Osteoblast (primary cell): ENCODE measurements around the gene DTNB. TPM values are rescaled to one million over a fixed set of nuclear protein-coding genes. Genes with fewer than 3 reads are reported as not detected.
A peak's percentile ranks its signal among the peaks of the same experiment; 100 is the strongest.

Experiments used
- DNase-seq: peaks from one replicate; pipeline ENCODE4 v3.0.0; 2011; ENCODE audit warnings: low spot score, mixed read lengths; ENCODE audit not compliant: insufficient read length; ENCODE audit errors: missing footprints
- H2AFZ ChIP-seq: 2 replicates; pipeline ENCODE4 v1.6.0; 2011; ENCODE audit warnings: mild to moderate bottlenecking, low read length
- H3K27ac ChIP-seq: 2 replicates; pipeline ENCODE4 v1.5.1; 2011; ENCODE audit warnings: mild to moderate bottlenecking, low read depth, low read length, moderate library complexity
- H3K27me3 ChIP-seq: 2 replicates; pipeline ENCODE4 v1.6.0; 2012; ENCODE audit warnings: mild to moderate bottlenecking, control low read depth, inconsistent platforms, low read length, moderate library complexity; ENCODE audit not compliant: insufficient read depth
- H3K36me3 ChIP-seq: 2 replicates; pipeline ENCODE4 v1.5.1; 2011; ENCODE audit warnings: mild to moderate bottlenecking, low read length, control low read depth, moderate library complexity; ENCODE audit not compliant: insufficient read depth
- H3K4me1 ChIP-seq: 2 replicates; pipeline ENCODE4 v1.5.1; 2011; ENCODE audit warnings: mild to moderate bottlenecking, low read length, control low read depth, moderate library complexity; ENCODE audit not compliant: insufficient read depth
- H3K4me2 ChIP-seq: 2 replicates; pipeline ENCODE4 v1.6.0; 2011; ENCODE audit warnings: mild to moderate bottlenecking, low read length; ENCODE audit not compliant: insufficient read depth
- H3K4me3 ChIP-seq: fragments of 200-600 bp; sonication (generic); 3 replicates; pipeline ENCODE4 v1.5.1; 2012; ENCODE audit warnings: mild to moderate bottlenecking, low read length, inconsistent platforms; ENCODE audit not compliant: insufficient read depth
- H3K79me2 ChIP-seq: 2 replicates; pipeline ENCODE4 v1.6.0; 2012; ENCODE audit warnings: mild to moderate bottlenecking, low read length, control low read depth, inconsistent platforms; ENCODE audit not compliant: insufficient read depth
- H3K9me3 ChIP-seq: 2 replicates; pipeline ENCODE4 v1.5.1; 2011; ENCODE audit warnings: low read depth, low read length, control low read depth
- H4K20me1 ChIP-seq: 2 replicates; pipeline ENCODE4 v1.6.0; 2012; ENCODE audit warnings: mild to moderate bottlenecking, low read length, control low read depth; ENCODE audit not compliant: insufficient read depth
- CTCF ChIP-seq: IDR thresholded peaks from 2 replicates; pipeline ENCODE4 v1.5.1; 2011; ENCODE audit warnings: mild to moderate bottlenecking, low read depth, low read length, moderate library complexity; ENCODE audit errors: extremely low read depth
- total RNA-seq: library from RNA; depleted of rRNA; stranded (reverse); fragments of >200 nt; gene quantifications from 2 replicates; pipeline ENCODE4 v1.2.3, GENCODE V29; 2012

The DTNB gene
- total RNA-seq, 1 donor: 9.8 TPM

GRCh38 chr2:25588576-25588975 lies 84.8 kb downstream of the DTNB start:
- Histone ChIP-seq H2AFZ (no peak overlapping the region), H3K27ac (no peak overlapping the region), H3K9me3 (no peaks in the 10 kb centered on the region), H3K4me2 (no peak overlapping the region), H3K27me3 (no peaks in the 10 kb centered on the region), H3K4me3 (no peak overlapping the region), H4K20me1 (no peaks in the 10 kb centered on the region), H3K79me2 (no peaks in the 10 kb centered on the region), H3K4me1 (peaks cover 13% of the 10 kb centered on the region), H3K36me3 (no peaks in the 10 kb centered on the region)
- TF ChIP-seq CTCF: no peak
- DNase-seq: no peak

- TF ChIP-seq CTCF: no peak
- peak overlapping the region; percentile 53 for H2AFZ ChIP-seq
- no peaks in the 10 kb centered on the region for H4K20me1 ChIP-seq
- H3K36me3 ChIP-seq: no peaks in the 10 kb centered on the region
- no peaks in the 10 kb centered on the region for H3K79me2 ChIP-seq
- H3K4me3 ChIP-seq: no peak overlapping the region
- peak; percentile 81 for DNase-seq
- no peaks in the 10 kb centered on the region for H3K27me3 ChIP-seq
- H3K9me3 ChIP-seq: no peaks in the 10 kb centered on the region
- peaks cover 13% of the 10 kb centered on the region for H3K4me1 ChIP-seq
- peak overlapping the region; percentile 39 for H3K4me2 ChIP-seq
- H3K27ac ChIP-seq: no peak overlapping the region
These were observed 86.0 kb downstream of the DTNB start for GRCh38 chr2:25587361-25587760.

GRCh38 chr2:25586726-25587144 lies 86.6 kb downstream of the DTNB start:
- H2AFZ ChIP-seq: no peak overlapping the region

GRCh38 chr2:25585189-25585588 lies 88.2 kb downstream of the DTNB start:
- H3K79me2 ChIP-seq: no peaks in the 10 kb centered on the region
- no peaks in the 10 kb centered on the region for H3K36me3 ChIP-seq
- H3K27ac ChIP-seq: no peak overlapping the region
- no peak for TF ChIP-seq CTCF
- H3K9me3 ChIP-seq: no peaks in the 10 kb centered on the region
- DNase-seq: no peak
- no peak overlapping the region for H2AFZ ChIP-seq
- H3K4me3 ChIP-seq: no peak overlapping the region
- no peaks in the 10 kb centered on the region for H4K20me1 ChIP-seq
- no peaks in the 10 kb centered on the region for H3K27me3 ChIP-seq
- no peak overlapping the region for H3K4me2 ChIP-seq
- peaks cover 13% of the 10 kb centered on the region for H3K4me1 ChIP-seq

More at GRCh38 chr2:25586726-25587144, 86.6 kb downstream of the DTNB start:
- peaks cover 13% of the 10 kb centered on the region for H3K4me1 ChIP-seq
- H3K4me3 ChIP-seq: no peak overlapping the region
- H3K9me3 ChIP-seq: no peaks in the 10 kb centered on the region
- H3K4me2 ChIP-seq: no peak overlapping the region
- no peaks in the 10 kb centered on the region for H3K79me2 ChIP-seq
- no peaks in the 10 kb centered on the region for H3K27me3 ChIP-seq
- H4K20me1 ChIP-seq: no peaks in the 10 kb centered on the region
- DNase-seq: no peak
- no peaks in the 10 kb centered on the region for H3K36me3 ChIP-seq
- TF ChIP-seq CTCF: no peak
- H3K27ac ChIP-seq: no peak overlapping the region
